Activated gamma-delta T cell (primary cell): ENCODE measurements around the gene CLOCK.

ENCODE experiments used
- DNase-seq: peaks from one replicate; lab custom pipeline; 2025; lab: John Stamatoyannopoulos, UW

CLOCK gene

DNA sequence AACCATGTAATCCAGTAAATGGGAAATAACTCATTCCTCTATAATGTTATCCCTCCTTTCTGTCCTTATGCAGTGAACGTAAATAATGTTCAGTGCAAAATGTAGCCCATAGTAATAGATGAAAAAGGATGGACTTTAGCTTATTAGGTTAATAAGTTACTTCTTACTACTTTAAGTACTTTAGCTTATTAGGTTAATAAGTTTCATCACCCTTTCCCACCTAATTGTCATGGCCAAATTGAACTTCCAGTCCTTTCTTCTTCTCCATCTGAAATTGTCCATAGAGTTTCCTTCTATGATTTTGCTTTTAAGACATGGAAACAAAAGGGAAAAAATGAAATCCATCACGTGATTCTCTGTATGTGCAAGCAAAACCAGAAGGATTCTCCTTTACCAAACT is 166.1 kb downstream of the CLOCK start:
- DNase-seq, result no peak

DNA sequence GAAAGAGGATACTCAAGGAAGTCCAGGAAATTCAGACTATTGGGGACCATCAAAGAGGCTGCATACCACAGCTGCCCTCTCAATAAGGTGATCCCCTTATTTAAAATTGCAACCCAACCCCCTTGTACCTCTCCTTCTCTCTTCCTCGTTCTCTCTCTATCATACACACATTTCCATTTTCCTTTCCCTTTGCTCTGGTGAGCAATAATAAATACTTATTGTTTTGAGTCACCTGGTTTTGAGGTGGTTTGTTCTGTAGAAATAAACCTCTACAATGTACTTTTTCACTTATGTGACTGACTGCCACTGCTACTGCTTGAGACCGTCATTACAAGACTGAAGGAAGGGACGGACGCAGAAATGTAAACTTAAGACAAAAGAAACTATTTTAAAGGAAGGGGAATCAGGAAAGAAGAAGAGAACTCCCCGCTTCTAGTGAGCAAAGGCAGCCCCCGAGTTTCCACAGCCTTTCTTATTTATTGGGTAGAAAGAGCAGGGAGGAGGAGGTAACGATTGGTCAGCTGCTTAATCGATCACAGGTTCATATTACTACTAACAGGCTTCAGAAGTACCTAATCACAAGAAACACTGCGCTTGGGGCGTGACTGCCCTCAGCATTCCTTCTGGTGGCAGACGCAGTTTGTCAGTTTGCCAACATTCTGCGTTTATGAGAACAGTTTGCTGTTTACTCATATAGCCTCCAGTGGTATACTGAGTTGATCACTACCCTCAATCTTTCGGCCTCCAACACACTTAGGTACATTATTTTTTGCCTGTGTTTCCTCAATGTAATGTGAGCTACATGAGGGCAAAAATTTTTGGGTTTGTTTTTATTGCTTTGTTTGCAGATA is 167.9 kb downstream of the CLOCK start:
- DNase-seq, result no peak
